ENCODE measurements around the gene AGBL4.

AGBL4 gene

GRCh38 chr1:48858200-48858920 is 1165.4 kb downstream of the AGBL4 start:
- H3K4me3 ChIP-seq (replicated peaks; ENCODE audit: low read depth, low read length), result no peak overlapping the region
- no peak for DNase-seq (ENCODE audit: extremely low read depth, low read depth)
- TF ChIP-seq, protein P1, sequence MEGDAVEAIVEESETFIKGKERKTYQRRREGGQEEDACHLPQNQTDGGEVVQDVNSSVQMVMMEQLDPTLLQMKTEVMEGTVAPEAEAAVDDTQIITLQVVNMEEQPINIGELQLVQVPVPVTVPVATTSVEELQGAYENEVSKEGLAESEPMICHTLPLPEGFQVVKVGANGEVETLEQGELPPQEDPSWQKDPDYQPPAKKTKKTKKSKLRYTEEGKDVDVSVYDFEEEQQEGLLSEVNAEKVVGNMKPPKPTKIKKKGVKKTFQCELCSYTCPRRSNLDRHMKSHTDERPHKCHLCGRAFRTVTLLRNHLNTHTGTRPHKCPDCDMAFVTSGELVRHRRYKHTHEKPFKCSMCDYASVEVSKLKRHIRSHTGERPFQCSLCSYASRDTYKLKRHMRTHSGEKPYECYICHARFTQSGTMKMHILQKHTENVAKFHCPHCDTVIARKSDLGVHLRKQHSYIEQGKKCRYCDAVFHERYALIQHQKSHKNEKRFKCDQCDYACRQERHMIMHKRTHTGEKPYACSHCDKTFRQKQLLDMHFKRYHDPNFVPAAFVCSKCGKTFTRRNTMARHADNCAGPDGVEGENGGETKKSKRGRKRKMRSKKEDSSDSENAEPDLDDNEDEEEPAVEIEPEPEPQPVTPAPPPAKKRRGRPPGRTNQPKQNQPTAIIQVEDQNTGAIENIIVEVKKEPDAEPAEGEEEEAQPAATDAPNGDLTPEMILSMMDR (IDR thresholded peaks at IDR 0.05; ENCODE audit: low read depth, low read length, missing control alignments), result no peak

GRCh38 chr1:48853006-48853405 is 1170.7 kb downstream of the AGBL4 start:
- H3K4me3 ChIP-seq (replicated peaks; ENCODE audit: low read depth, low read length), result no peak overlapping the region
- TF ChIP-seq, protein P1 (IDR thresholded peaks at IDR 0.05; ENCODE audit: low read depth, low read length, missing control alignments), result no peak
- peak; percentile 21 for DNase-seq (ENCODE audit: extremely low read depth, low read depth)

DNA sequence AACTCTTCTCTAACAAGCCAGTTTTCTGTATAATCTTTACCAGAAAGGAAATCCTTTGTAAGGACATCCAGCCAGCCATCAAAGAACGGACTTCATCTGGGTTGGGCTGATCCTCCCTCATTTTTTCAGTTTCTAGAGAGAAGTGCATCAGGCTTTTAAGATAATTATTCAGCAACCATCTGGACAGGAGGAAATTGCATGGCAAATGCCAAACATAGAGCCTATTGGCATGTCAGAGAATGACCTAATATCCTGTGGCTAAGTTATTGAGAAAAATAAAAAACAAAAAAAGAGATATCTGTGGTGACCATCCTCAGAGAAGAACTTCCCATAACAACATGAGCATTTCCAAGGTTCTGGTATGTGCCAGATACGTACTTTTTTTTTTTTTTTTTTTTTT is 1172.1 kb downstream of the AGBL4 start:
- DNase-seq (ENCODE audit: extremely low read depth, low read depth), result no peak
- TF ChIP-seq, protein P1 (IDR thresholded peaks at IDR 0.05; ENCODE audit: low read depth, low read length, missing control alignments), result no peak
- no peak overlapping the region for H3K4me3 ChIP-seq (replicated peaks; ENCODE audit: low read depth, low read length)

GRCh38 chr1:48848035-48848434 is 1175.7 kb downstream of the AGBL4 start:
- DNase-seq (ENCODE audit: extremely low read depth, low read depth), result no peak
- TF ChIP-seq, protein P1 (IDR thresholded peaks at IDR 0.05; ENCODE audit: low read depth, low read length, missing control alignments), result no peak
- H3K4me3 ChIP-seq (replicated peaks; ENCODE audit: low read depth, low read length), result no peak overlapping the region

DNA sequence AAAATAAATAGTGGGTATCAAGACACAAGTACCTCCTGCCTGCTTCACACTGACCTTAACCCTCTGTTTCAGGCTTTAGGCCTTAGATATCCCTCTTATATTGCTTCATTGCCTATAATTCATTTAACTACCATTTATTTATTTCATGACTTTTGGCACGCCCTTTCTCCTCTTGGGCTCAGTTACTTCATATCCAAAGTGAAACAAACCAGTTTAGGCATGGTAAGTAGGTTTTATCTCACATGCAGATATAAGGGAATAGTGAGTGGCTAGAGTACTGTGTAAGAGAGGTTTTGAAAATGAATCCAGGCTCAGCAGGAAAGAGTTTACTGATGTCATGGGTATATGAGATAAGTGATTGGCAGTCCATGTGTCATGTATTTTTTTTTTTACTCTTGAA is 1177.3 kb downstream of the AGBL4 start:
- no peak overlapping the region for H3K4me3 ChIP-seq (replicated peaks; ENCODE audit: low read depth, low read length)
- DNase-seq (ENCODE audit: extremely low read depth, low read depth), result no peak
- TF ChIP-seq, protein P1 (IDR thresholded peaks at IDR 0.05; ENCODE audit: low read depth, low read length, missing control alignments), result no peak

GRCh38 chr1:48844187-48844586 is 1179.6 kb downstream of the AGBL4 start:
- TF ChIP-seq, protein P1 (IDR thresholded peaks at IDR 0.05; ENCODE audit: low read depth, low read length, missing control alignments), result no peak
- DNase-seq (ENCODE audit: extremely low read depth, low read depth), result no peak
- no peak overlapping the region for H3K4me3 ChIP-seq (replicated peaks; ENCODE audit: low read depth, low read length)

- no peak overlapping the region for H3K4me3 ChIP-seq (replicated peaks; ENCODE audit: low read depth, low read length)
- no peak for DNase-seq (ENCODE audit: extremely low read depth, low read depth)
- TF ChIP-seq, protein P1 (IDR thresholded peaks at IDR 0.05; ENCODE audit: low read depth, low read length, missing control alignments), result no peak
These were observed 1181.8 kb downstream of the AGBL4 start for GRCh38 chr1:48841966-48842365.
